HG03460 (cell line): ENCODE measurements around the gene FAM3A.

Source experiments
- ATAC-seq: cut with Tn5 transposase; IDR thresholded peaks from one replicate; pipeline ENCODE4 v1.9.1; 2021; ENCODE audit not compliant: unreplicated experiment

FAM3A gene

GRCh38 chrX:154463611-154464220, 52.3 kb downstream of the FAM3A start:
- no peak for ATAC-seq

DNA sequence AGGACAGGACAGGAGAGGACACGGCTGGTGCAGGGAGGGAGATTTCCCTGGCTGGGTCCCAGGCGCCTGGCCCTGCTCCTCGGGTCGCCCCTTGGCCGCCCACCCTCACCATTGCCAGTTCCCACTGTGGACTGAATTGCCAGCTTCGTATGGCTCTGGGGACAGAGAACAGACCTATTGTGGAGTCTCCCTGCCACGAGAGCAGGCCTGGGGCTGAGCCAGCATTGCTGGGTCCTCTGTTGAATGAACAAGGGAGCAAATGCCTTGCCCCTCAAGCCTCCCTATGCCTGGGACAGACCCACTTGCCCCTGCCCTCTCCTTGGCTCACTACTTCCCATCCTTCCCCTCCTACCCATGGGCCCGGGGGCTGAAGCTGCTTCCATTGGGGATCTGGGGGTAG, 53.6 kb downstream of the FAM3A start:
- ATAC-seq: no peak

DNA sequence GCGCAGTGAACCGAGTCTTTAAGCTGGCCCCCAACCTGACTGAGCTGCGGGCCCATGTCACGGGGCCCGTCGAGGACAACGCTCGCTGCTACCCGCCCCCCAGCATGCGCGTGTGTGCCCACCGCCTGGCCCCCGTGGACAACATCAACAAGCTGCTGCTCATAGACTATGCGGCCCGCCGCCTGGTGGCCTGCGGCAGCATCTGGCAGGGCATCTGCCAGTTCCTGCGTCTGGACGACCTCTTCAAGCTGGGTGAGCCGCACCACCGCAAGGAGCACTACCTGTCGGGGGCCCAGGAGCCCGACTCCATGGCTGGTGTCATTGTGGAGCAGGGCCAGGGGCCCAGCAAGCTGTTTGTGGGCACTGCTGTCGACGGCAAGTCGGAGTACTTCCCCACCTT, 55.7 kb downstream of the FAM3A start:
- no peak for ATAC-seq

GRCh38 chrX:154459832-154460231, 56.2 kb downstream of the FAM3A start:
- no peak for ATAC-seq

DNA sequence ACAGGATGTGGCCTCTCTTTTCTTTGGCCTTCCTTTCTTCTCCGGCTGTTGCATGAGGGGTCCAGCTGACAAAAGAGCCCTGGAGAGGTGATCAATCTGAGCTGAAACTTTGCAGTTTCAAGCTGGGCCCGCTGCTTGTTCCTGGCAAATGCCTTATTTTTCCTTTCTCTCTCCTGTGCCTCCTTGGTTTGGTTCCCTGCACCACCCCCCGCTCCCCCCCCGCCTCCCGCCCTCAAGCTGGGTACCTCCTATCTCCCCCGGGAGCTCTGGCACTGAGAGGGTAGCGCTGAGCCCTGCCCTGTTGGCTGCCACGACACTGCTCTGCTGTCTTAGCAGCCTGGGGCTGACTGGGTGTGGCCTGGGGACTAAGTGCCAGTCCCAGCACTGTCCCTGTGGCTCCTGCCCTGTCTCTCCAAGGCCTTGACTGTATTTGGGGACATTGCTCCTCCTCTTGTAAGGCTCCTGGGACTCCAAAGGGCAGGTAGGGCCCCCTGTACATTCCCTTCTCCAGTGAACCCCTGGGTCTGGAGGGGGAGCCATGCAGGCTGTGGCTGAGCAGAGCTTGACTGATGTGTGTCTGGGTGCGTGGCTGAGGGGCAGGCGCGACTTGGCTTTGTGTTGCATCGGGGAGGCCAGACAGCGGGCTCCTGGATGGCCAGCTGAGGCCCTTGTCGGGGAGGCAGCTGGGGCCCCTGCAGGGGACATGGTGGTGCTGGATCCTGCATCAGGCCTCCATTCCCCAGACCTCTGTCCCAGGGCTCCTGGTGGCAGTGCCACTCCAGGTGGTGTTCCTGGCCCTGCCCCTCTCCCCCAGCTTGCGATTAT, 56.9 kb downstream of the FAM3A start:
- no peak for ATAC-seq

DNA sequence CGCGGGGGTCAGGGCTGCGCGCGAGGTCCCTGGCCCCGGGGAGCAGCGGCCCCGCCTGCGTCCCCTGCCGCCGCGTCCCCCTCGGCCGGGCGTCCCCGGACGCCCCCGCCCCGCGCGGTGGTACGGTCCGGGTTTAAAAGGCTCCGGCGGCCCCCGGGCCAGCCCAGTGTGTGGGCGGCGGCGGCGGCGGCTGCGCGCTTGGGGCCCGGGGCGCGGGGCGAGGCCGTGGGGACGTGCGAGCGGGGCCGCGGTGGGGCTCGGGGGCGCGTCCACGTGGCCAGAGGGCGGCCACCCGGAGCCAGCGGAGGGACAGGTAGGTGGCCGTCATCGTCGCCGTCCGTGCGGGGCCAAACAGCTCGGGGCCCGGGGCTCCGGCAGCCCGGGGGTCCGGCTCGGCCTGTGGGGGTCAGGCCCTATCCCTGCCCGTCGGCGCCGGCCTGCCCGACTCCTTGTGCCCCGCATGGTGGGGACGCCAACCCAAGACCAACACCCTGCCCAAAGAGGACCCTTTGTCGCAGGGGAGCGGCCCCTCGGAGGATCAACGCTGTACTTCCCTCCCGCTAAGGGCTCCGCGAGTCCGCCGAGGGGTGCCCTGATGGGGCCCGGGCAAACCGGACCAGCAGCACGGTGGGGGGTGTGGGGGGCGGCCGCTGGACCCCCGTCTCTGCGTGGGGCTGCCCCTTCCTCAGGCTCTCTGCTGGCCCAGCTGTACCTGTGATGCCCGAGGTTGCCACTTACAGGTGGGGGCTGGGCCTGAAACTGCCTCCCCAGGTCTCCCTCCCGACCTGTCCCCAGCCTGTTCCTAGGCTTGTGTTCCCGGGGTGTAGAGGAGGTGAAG, 57.7 kb downstream of the FAM3A start, which contains the start of gene PLXNA3:
TSS of gene PLXNA3 (plus strand) at position 166 of the 838 bp plus-strand sequence. CDS start 1,903 bp downstream, outside the sequence.
- ATAC-seq: peak; percentile 55

- ATAC-seq: peak; percentile 54
Observed at GRCh38 chrX:154457491-154458115, 58.4 kb downstream of the FAM3A start.
